ENCODE data around the gene EYA2. TPM values are rescaled to one million over a fixed set of nuclear protein-coding genes. Genes with fewer than 3 reads are reported as not detected.

EYA2 gene
- total and polyA plus RNA-seq, 4 donors: 1.2 to 10.9 (median 6.7) TPM

GRCh38 chr20:47041396-47041899 is 146.8 kb downstream of the EYA2 start:
- intact Hi-C loops (cut with DNase I): no loop called here
- H3K4me3 ChIP-seq (ENCODE audit: low read length in 2 of 2): no peak overlapping the region
- ATAC-seq (ENCODE audit: low FRiP score) (no peak), DNase-seq (no peak)
- H3K9me3 ChIP-seq (ENCODE audit: control insufficient read depth, low read length): peaks cover 8% of the 10 kb centered on the region
- H3K36me3 ChIP-seq (ENCODE audit: control insufficient read depth in 1 of 2, insufficient read depth in 2 of 2, low read length in 1 of 2): no peaks in the 10 kb centered on the region
- WGBS, 2 donors: 69 to 78% methylated on average over 4 of the region's 4 CpGs
- no peaks in the 10 kb centered on the region for H3K4me1 ChIP-seq (ENCODE audit: control insufficient read depth in 1 of 2, insufficient read depth in 2 of 2, low read length in 2 of 2)
- H3K27me3 ChIP-seq (ENCODE audit: control insufficient read depth in 1 of 2, insufficient read depth in 2 of 2, low read length in 1 of 2): no peaks in the 10 kb centered on the region
- H3K27ac ChIP-seq (ENCODE audit: low read depth in 1 of 2, low read length in 2 of 2): no peak overlapping the region

DNA sequence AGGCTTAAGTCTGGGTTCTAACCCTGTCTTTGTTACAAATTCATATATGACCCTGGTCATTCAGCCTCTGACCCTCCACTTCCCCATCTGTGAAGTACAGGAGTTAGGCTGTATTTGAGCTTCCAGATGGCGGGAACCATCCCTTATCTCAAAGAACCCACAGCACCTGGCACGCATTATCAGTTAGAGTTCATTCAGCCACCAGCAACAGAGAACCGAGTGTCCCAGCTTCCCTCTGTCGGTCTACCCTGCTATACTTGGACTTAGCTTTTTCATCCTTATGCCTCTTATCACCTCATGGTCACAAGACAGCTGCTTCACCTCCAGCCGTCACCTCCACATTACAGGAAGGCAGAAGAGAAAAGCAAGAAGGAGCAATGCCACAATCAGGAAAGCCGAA is 147.8 kb downstream of the EYA2 start:
- intact Hi-C loops (cut with DNase I): no loop called here
- Histone ChIP-seq H3K27me3 (ENCODE audit: control insufficient read depth in 1 of 2, insufficient read depth in 2 of 2, low read length in 1 of 2) (no peaks in the 10 kb centered on the region), H3K27ac (ENCODE audit: low read depth in 1 of 2, low read length in 2 of 2) (no peak overlapping the region), H3K4me1 (ENCODE audit: control insufficient read depth in 1 of 2, insufficient read depth in 2 of 2, low read length in 2 of 2) (no peaks in the 10 kb centered on the region), H3K36me3 (ENCODE audit: control insufficient read depth in 1 of 2, insufficient read depth in 2 of 2, low read length in 1 of 2) (no peaks in the 10 kb centered on the region), H3K9me3 (ENCODE audit: control insufficient read depth, low read length) (peaks cover 8% of the 10 kb centered on the region), H3K4me3 (ENCODE audit: low read length in 2 of 2) (no peak overlapping the region)
- WGBS, 2 donors: 90 to 92% methylated on average over 6 of the region's 6 CpGs
- DNase-seq (no peak), ATAC-seq (ENCODE audit: low FRiP score) (no peak)

DNA sequence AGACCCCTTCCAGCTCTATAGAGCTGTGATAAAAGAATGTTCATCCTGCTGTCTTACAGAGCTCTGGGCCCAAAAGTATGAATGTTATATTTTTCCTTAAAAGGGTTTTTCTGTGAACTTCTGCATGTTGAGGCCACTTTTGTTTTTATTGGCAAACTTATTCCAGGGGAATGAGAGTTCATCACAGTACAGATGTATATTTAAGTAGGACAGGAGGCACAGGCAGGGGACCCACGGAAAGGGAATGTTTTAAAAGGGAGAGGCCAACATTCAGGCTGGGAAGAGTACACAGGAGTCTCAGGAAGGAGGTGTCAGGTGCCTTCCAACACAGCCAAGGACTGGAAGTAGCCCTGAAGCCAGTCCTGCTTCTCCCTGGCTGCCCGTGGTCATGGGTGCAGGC is 148.4 kb downstream of the EYA2 start:
- no peaks in the 10 kb centered on the region for H3K36me3 ChIP-seq (ENCODE audit: control insufficient read depth in 1 of 2, insufficient read depth in 2 of 2, low read length in 1 of 2)
- no peak overlapping the region for H3K4me3 ChIP-seq (ENCODE audit: low read length in 2 of 2)
- intact Hi-C loops (cut with DNase I): no loop called here
- ATAC-seq (ENCODE audit: low FRiP score) (no peak), DNase-seq (no peak)
- peaks cover 8% of the 10 kb centered on the region for H3K9me3 ChIP-seq (ENCODE audit: control insufficient read depth, low read length)
- no peaks in the 10 kb centered on the region for H3K27me3 ChIP-seq (ENCODE audit: control insufficient read depth in 1 of 2, insufficient read depth in 2 of 2, low read length in 1 of 2)
- WGBS, 2 donors: 28 to 30% methylated on average over 2 of the region's 2 CpGs
- no peaks in the 10 kb centered on the region for H3K4me1 ChIP-seq (ENCODE audit: control insufficient read depth in 1 of 2, insufficient read depth in 2 of 2, low read length in 2 of 2)
- no peak overlapping the region for H3K27ac ChIP-seq (ENCODE audit: low read depth in 1 of 2, low read length in 2 of 2)

DNA sequence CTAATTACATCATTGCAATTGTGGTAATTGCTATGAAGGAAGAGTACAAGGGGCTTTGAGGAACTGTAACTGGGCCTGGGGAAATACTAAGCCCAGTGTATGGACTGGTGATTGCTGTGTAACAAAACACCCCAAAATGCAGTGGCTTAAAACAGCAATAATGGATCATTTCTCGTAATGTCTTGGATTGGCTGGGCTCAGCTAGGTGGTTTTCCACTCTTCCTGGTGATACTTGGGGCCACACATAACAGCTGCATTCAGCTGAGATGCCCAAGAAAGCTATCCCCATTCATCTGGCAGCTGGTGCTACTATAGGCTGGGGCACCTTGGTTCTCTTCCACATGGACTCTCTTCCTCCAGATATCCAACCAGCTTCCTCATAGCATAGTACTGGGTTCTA is 150.3 kb downstream of the EYA2 start:
- Histone ChIP-seq H3K27ac (ENCODE audit: low read depth in 1 of 2, low read length in 2 of 2) (no peak overlapping the region), H3K9me3 (ENCODE audit: control insufficient read depth, low read length) (peaks cover 8% of the 10 kb centered on the region), H3K4me3 (ENCODE audit: low read length in 2 of 2) (no peak overlapping the region), H3K4me1 (ENCODE audit: control insufficient read depth in 1 of 2, insufficient read depth in 2 of 2, low read length in 2 of 2) (no peaks in the 10 kb centered on the region), H3K27me3 (ENCODE audit: control insufficient read depth in 1 of 2, insufficient read depth in 2 of 2, low read length in 1 of 2) (no peaks in the 10 kb centered on the region), H3K36me3 (ENCODE audit: control insufficient read depth in 1 of 2, insufficient read depth in 2 of 2, low read length in 1 of 2) (no peaks in the 10 kb centered on the region)
- intact Hi-C loops (cut with DNase I): no loop called here
- ATAC-seq (ENCODE audit: low FRiP score): no peak
- no peak for DNase-seq
- 94 to 100% methylated on average over 1 of the region's 1 CpG for WGBS, 2 donors

DNA sequence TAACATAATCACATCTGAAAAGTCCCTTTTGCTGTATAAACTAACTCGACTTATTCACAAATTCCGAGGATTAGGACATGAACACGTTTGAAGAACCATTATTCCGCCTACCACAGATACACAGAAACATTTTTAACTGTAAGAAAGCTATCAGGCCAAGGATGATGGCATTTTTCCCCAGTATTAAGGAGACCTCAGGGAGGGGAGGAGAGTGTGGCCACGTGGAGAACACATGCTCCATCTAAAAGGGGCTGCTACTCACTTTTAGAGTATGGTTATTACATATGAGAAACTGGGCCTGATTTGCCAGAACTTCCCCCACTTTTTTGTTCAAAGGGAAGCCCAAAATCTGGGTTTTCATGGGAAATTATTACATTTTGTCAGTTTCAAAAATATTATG is 153.4 kb downstream of the EYA2 start:
- Histone ChIP-seq H3K27ac (ENCODE audit: low read depth in 1 of 2, low read length in 2 of 2) (no peak overlapping the region), H3K4me1 (ENCODE audit: control insufficient read depth in 1 of 2, insufficient read depth in 2 of 2, low read length in 2 of 2) (no peaks in the 10 kb centered on the region), H3K9me3 (ENCODE audit: control insufficient read depth, low read length) (peaks cover 6% of the 10 kb centered on the region), H3K36me3 (ENCODE audit: control insufficient read depth in 1 of 2, insufficient read depth in 2 of 2, low read length in 1 of 2) (no peaks in the 10 kb centered on the region), H3K27me3 (ENCODE audit: control insufficient read depth in 1 of 2, insufficient read depth in 2 of 2, low read length in 1 of 2) (no peaks in the 10 kb centered on the region), H3K4me3 (ENCODE audit: low read length in 2 of 2) (no peak overlapping the region)
- intact Hi-C loops (cut with DNase I): no loop called here
- no peak for ATAC-seq (ENCODE audit: low FRiP score)
- 83 to 87% methylated on average over 5 of the region's 5 CpGs for WGBS, 2 donors
- no peak for DNase-seq

- intact Hi-C loops (cut with DNase I): no loop called here
Measured at GRCh38 chr20:47049771-47050170, 155.1 kb downstream of the EYA2 start.

GRCh38 chr20:47050996-47051395 is 156.4 kb downstream of the EYA2 start:
- intact Hi-C loops (cut with DNase I): no loop called here
- Histone ChIP-seq H3K4me1 (ENCODE audit: control insufficient read depth in 1 of 2, insufficient read depth in 2 of 2, low read length in 2 of 2) (no peaks in the 10 kb centered on the region), H3K27me3 (ENCODE audit: control insufficient read depth in 1 of 2, insufficient read depth in 2 of 2, low read length in 1 of 2) (no peaks in the 10 kb centered on the region), H3K4me3 (ENCODE audit: low read length in 2 of 2) (no peak overlapping the region), H3K9me3 (ENCODE audit: control insufficient read depth, low read length) (peaks cover 2% of the 10 kb centered on the region), H3K27ac (ENCODE audit: low read depth in 1 of 2, low read length in 2 of 2) (no peak overlapping the region), H3K36me3 (ENCODE audit: control insufficient read depth in 1 of 2, insufficient read depth in 2 of 2, low read length in 1 of 2) (no peaks in the 10 kb centered on the region)
- no peak for DNase-seq
- ATAC-seq (ENCODE audit: low FRiP score): no peak
- 75 to 80% methylated on average over 14 of the region's 14 CpGs for WGBS, 2 donors

More at GRCh38 chr20:47049771-47050170, 155.1 kb downstream of the EYA2 start:
- H3K4me3 ChIP-seq (ENCODE audit: low read length in 2 of 2): no peak overlapping the region
- no peaks in the 10 kb centered on the region for H3K4me1 ChIP-seq (ENCODE audit: control insufficient read depth in 1 of 2, insufficient read depth in 2 of 2, low read length in 2 of 2)
- peaks cover 6% of the 10 kb centered on the region for H3K9me3 ChIP-seq (ENCODE audit: control insufficient read depth, low read length)
- no peak overlapping the region for H3K27ac ChIP-seq (ENCODE audit: low read depth in 1 of 2, low read length in 2 of 2)
- DNase-seq (no peak), ATAC-seq (ENCODE audit: low FRiP score) (no peak)
- WGBS, 2 donors: 70 to 72% methylated on average over 7 of the region's 7 CpGs
- H3K36me3 ChIP-seq (ENCODE audit: control insufficient read depth in 1 of 2, insufficient read depth in 2 of 2, low read length in 1 of 2): no peaks in the 10 kb centered on the region
- H3K27me3 ChIP-seq (ENCODE audit: control insufficient read depth in 1 of 2, insufficient read depth in 2 of 2, low read length in 1 of 2): no peaks in the 10 kb centered on the region

DNA sequence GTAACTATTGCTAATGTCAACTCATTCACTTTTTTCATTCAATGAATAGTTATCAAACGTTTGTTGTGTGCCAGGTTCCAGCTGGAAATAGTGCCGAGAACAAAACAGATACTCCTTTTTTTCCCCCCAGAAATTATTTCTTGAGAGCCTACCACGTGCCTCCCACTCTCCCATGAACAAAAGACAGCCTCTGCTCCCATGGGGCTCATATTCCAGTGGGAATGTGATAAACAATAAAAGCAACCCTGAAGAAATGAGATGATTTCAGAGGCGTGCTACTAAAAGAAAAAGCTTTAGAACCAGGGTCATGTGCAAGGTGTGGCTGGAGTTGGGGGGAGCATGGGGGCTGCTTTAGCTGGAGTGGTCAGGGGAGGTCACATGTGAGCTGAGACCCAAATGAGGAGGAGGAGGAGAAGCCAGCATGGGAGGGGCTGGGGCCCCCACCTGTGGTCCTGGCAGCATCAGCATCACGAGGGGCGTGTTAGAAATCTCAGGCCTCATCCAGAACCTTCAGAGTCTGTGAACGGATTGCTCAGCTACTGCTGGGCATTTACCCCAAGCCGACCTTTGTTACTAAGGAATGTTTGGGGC is 157.4 kb downstream of the EYA2 start:
- WGBS, 2 donors: 34% methylated on average over 8 of the region's 8 CpGs
- ATAC-seq (ENCODE audit: low FRiP score) (no peak), DNase-seq (no peak)
- no peaks in the 10 kb centered on the region for H3K36me3 ChIP-seq (ENCODE audit: control insufficient read depth in 1 of 2, insufficient read depth in 2 of 2, low read length in 1 of 2)
- no peaks in the 10 kb centered on the region for H3K9me3 ChIP-seq (ENCODE audit: control insufficient read depth, low read length)
- intact Hi-C loops (cut with DNase I): no loop called here
- H3K4me1 ChIP-seq (ENCODE audit: control insufficient read depth in 1 of 2, insufficient read depth in 2 of 2, low read length in 2 of 2): no peaks in the 10 kb centered on the region
- H3K27me3 ChIP-seq (ENCODE audit: control insufficient read depth in 1 of 2, insufficient read depth in 2 of 2, low read length in 1 of 2): no peaks in the 10 kb centered on the region
- no peak overlapping the region for H3K27ac ChIP-seq (ENCODE audit: low read depth in 1 of 2, low read length in 2 of 2)
- H3K4me3 ChIP-seq (ENCODE audit: low read length in 2 of 2): no peak overlapping the region

DNA sequence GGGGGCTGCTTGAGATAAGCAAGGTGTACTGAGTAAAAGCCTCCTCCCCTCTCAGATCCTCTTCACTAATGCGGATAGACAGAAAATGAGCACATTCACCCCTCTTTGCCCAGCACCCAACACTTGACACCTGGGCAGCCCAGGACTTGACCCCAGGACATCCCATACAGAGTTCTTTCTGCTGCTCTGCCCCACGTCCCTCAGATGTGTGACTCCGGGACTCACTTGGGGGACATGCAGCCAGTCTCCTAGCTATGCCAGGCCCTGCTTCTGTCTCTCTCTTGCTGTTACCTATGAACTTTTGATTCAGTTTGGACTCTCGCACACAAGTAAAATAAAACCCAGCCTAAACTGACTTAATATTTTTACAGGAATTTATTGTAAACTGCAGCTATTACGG is 159.9 kb downstream of the EYA2 start:
- no peaks in the 10 kb centered on the region for H3K27me3 ChIP-seq (ENCODE audit: control insufficient read depth in 1 of 2, insufficient read depth in 2 of 2, low read length in 1 of 2)
- no peak overlapping the region for H3K4me3 ChIP-seq (ENCODE audit: low read length in 2 of 2)
- intact Hi-C loops (cut with DNase I): no loop called here
- H3K27ac ChIP-seq (ENCODE audit: low read depth in 1 of 2, low read length in 2 of 2): no peak overlapping the region
- H3K9me3 ChIP-seq (ENCODE audit: control insufficient read depth, low read length): no peaks in the 10 kb centered on the region
- DNase-seq (no peak), ATAC-seq (ENCODE audit: low FRiP score) (no peak)
- H3K4me1 ChIP-seq (ENCODE audit: control insufficient read depth in 1 of 2, insufficient read depth in 2 of 2, low read length in 2 of 2): no peaks in the 10 kb centered on the region
- H3K36me3 ChIP-seq (ENCODE audit: control insufficient read depth in 1 of 2, insufficient read depth in 2 of 2, low read length in 1 of 2): no peaks in the 10 kb centered on the region
- WGBS, 2 donors: 83 to 87% methylated on average over 5 of the region's 5 CpGs

Data from aorta (tissue), 5 donors.